ENCODE data around the gene ZNF554. TPM values are rescaled to one million over a fixed set of nuclear protein-coding genes. Genes with fewer than 3 reads are reported as not detected.

The ZNF554 gene
- total and polyA plus RNA-seq, 10 donors = 1.4 to 7.1 (median 4.0) TPM

- H3K4me1 ChIP-seq = peaks cover 37 to 94% (median 72%) of the 10 kb centered on the region in 6 donors
- H3K27ac ChIP-seq = peak within 1 kb of the TSS; percentile 55 to 97 (median 94)
- intact Hi-C loops (cut with DNase I; ENCODE audit: low total_unique reads) = no loop called here
- DNase-seq = peak; percentile 98
- H3K4me3 ChIP-seq = peak within 1 kb of the TSS; percentile 74 to 91 (median 88)
- 1 to 2% (median 1%) methylated on average over 43 to 68 of the region's 68 CpGs for WGBS, 5 donors
- peak in 1 of 3 donors; percentile 38 for TF ChIP-seq POLR2A (IDR thresholded peaks at IDR 0.05)
- TF ChIP-seq CTCF (IDR thresholded peaks at IDR 0.05 in 8 of 11, conservative IDR thresholded peaks at IDR 0.05 in 3 of 11) = peak; percentile 44 to 83 (median 73)
- peak; percentile 94 to 96 (median 94) for TF ChIP-seq POLR2AphosphoS5 (IDR thresholded peaks at IDR 0.05)
- H3K27me3 ChIP-seq (replicated peaks in 1 of 7) = no peaks in the 10 kb centered on the region
- no peaks in the 10 kb centered on the region for H3K9me3 ChIP-seq
- H3K36me3 ChIP-seq = peaks cover 0 to 14% (median 0%) of the 10 kb centered on the region in 6 donors
These were observed 36.5 kb upstream of the ZNF554 start, which contains the start of gene SGTA for GRCh38 chr19:2782936-2783780. Gene SGTA (minus strand): TSS chr19:2783273. CDS start chr19:2769068, 14,205 bp downstream.

GRCh38 chr19:2783781-2784145 is 35.9 kb upstream of the ZNF554 start:
- no peak for DNase-seq
- H3K4me1 ChIP-seq = peaks cover 37 to 90% (median 70%) of the 10 kb centered on the region in 6 donors
- H3K9me3 ChIP-seq = no peaks in the 10 kb centered on the region
- H3K27ac ChIP-seq = peak overlapping the region in 7 of 8 donors; percentile 88 to 97 (median 95)
- peak overlapping the region in 5 of 8 donors; percentile 87 to 91 (median 89) for H3K4me3 ChIP-seq
- intact Hi-C loops (cut with DNase I; ENCODE audit: low total_unique reads) = no loop called here
- WGBS, 5 donors = 76 to 84% (median 78%) methylated on average over 7 of the region's 7 CpGs
- no peaks in the 10 kb centered on the region for H3K27me3 ChIP-seq (replicated peaks in 1 of 7)
- peaks cover 0 to 12% (median 0%) of the 10 kb centered on the region in 6 donors for H3K36me3 ChIP-seq
- TF ChIP-seq POLR2A (IDR thresholded peaks at IDR 0.05) (no peak), CTCF (IDR thresholded peaks at IDR 0.05 in 8 of 11, conservative IDR thresholded peaks at IDR 0.05 in 3 of 11) (no peak), POLR2AphosphoS5 (IDR thresholded peaks at IDR 0.05) (no peak)

GRCh38 chr19:2785244-2785997 is 34.2 kb upstream of the ZNF554 start, which contains the start of gene THOP1:
Gene THOP1 (plus strand): TSS chr19:2785503. CDS start chr19:2785663, 160 bp downstream.
- WGBS, 5 donors = 0% methylated on average over 31 to 78 of the region's 78 CpGs
- TF ChIP-seq POLR2AphosphoS5 (IDR thresholded peaks at IDR 0.05) (peak; percentile 87 to 91 (median 89)), POLR2A (IDR thresholded peaks at IDR 0.05) (peak in 2 of 3 donors; percentile 29 to 47), CTCF (IDR thresholded peaks at IDR 0.05 in 8 of 11, conservative IDR thresholded peaks at IDR 0.05 in 3 of 11) (peak in 4 of 11 experiments; percentile 34 to 55 (median 48))
- peak; percentile 100 for DNase-seq
- Histone ChIP-seq H3K27me3 (replicated peaks in 1 of 7) (no peaks in the 10 kb centered on the region), H3K27ac (peak within 1 kb of the TSS in 7 of 8 donors; percentile 8 to 85 (median 71)), H3K4me1 (peaks cover 33 to 88% (median 60%) of the 10 kb centered on the region in 6 donors), H3K9me3 (no peaks in the 10 kb centered on the region), H3K4me3 (peak within 1 kb of the TSS; percentile 85 to 99 (median 96)), H3K36me3 (peaks cover 0 to 8% (median 3%) of the 10 kb centered on the region in 6 donors)
- intact Hi-C loops (cut with DNase I; ENCODE audit: low total_unique reads) = no loop called here
